DLD1 (cell line): ENCODE data around the gene ADH7.

Source experiments
- in situ Hi-C: cut with HindIII; loops from 2 replicates; pipeline ENCODE4 v1.10.0; 2017; ENCODE audit warnings: low sequenced_read_pairs

ADH7 gene

DNA sequence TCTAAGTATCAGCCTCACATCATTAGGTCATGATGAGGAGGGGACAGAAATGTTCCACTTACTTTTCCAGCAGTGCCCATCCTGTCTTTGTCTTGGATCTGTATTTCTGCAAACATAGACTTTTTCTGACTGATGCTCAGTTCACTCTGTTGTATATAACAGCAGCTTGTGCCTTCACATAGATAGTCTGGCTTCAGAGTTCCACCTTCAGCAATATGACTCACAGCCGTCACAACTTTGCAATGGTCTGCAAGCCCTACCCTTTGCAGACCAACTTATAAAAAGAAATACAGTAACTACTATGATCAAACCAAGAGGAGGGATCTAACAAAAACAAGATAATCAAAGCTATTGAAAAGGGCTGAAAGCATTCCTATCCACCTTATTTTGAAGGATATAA is at the start of gene ADH7:
ADH7 (minus strand) TSS at position 189 of the 400 bp plus-strand sequence; CDS start at position 80, 109 bp downstream.
- in situ Hi-C loops: no loop called here

GRCh38 chr4:99483636-99484035 is 48.5 kb upstream of the ADH7 start:
- in situ Hi-C loops: no loop called here

- in situ Hi-C loops: no loop called here
These were observed 38.0 kb upstream of the ADH7 start for GRCh38 chr4:99473131-99473530.

DNA sequence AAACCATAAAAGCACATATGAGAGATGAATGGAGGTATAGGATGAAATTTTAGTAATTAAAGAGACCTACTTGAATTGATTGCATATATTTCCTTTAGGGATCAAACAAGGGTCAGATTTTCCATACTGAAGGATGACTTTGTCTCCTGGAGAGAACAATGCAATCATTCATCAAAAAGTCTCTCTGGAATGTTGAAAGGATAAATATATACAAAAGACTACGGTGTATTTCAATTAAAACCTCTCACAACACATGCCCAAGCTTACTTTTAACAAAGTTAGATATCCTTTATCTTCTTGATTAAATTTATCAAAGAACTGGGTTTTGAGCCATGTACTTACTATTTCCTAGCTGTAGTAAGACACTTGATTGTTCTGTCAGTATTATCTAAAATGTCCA is 36.8 kb upstream of the ADH7 start:
- in situ Hi-C loops: no loop called here

GRCh38 chr4:99471349-99471748 is 36.2 kb upstream of the ADH7 start:
- in situ Hi-C loops: no loop called here

DNA sequence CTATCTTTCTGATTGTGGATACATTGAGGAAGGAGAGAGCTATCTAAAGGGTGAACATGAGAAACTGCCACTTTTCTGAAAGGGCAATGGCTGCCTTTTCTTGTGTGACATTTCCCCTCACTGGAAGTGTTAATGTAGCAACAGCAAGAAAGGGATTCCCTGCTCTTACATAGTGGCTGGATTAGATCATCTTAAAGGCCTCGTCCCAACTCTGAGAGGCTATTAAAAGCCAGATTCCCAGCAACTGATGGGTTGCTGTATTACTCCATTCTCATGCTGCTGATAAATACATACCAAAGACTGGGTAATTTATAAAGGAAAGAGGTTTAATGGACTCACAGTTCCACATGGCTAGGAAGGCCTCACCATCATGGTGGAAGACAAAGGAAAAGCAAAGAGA is 33.7 kb upstream of the ADH7 start:
- in situ Hi-C loops: no loop called here

- in situ Hi-C loops: no loop called here
These were observed 32.7 kb upstream of the ADH7 start for GRCh38 chr4:99467887-99468286.

DNA sequence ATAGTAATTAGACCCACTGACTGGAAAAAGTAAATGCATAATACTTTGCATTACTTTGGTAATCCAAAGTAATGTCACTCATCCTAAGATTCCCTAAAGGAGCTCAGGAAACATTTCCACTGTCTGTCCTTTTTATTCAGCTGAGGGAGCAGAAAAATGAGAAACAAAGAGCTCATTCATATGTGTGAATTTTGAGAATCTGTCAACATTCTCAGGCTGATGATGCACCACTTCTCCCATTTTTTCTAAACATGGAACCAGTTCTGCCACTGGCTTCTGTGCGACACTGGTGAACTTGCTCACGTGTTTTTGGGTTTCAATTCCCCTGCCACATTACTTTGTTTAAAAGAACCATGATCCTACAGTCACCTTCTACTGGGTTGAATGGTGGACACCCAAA is 28.4 kb upstream of the ADH7 start:
- in situ Hi-C loops: no loop called here

DNA sequence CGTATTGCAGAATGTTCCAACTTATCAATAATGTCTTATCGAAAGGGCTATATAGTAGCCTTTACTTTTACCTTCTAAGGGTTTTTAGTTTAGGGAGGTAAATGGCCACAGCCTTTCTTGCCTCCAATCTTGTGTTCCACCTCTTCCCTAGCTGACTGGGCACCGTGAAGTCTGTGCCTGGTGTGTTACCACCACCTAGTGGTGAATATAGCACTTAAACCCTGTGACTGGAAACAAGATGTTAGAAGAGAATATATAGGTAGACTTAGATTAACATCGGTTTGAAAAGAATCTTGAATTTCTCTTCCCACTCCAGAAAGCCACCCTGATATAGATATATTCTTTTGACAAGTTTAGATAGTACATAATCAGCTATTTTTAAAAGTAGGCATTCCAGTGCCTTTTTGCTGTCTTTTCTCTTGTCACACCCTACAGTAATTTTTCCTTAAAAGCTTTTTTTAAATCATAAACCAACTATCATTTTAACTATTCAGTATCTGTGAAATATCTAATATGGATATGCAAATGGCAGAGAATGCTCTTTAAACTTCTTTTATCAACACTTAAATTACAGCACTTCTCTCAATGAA is 27.8 kb upstream of the ADH7 start:
- in situ Hi-C loops: no loop called here

- in situ Hi-C loops: no loop called here
These were observed 26.7 kb upstream of the ADH7 start for GRCh38 chr4:99461623-99462401.

DNA sequence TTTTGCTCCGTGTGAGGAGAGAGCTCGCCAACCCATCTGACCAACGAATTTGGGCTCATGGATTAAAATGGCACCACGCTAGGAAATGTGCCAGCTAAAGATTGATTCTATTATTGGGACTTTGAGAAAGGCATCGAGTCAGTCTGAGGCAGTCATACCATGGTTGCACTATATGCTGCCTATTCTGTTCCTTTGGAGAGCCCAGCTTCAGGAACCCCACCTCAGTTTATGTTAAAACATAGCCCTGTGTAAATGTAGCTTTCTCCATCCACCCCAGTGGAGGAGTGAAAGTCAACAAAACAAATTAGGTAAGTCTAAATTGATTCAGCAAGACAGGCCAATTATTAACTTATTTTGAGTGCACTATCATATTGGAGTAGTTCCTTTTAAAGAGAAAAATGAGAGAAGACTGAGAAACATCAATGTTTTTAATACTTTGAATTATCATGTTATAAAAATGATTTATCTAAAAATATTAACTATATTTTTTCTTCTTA is 24.5 kb upstream of the ADH7 start:
- in situ Hi-C loops: no loop called here

DNA sequence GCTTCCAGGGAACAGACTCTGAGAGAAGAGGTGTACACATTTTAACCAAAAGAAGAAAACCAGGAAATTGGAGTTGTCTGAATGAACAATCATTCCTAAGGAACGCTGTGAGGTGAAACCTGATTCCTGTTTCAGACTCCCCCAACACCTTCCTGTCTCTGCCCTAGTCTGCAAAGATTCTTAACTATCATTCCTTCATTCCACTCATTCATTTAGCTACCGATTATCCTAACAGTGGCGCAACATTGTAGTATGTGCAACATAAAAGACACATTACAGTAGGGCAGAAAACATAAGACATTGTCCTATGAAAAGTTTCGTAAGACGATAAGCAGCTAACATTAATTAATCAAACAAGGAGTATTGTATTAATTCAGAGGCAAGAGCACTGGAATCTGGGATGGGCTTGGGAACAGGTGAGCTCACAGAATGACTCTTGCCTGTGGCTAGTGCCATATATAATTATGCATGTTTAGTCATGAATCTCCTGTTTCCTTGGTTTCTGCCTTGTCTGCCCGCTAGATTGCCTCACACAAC is 23.8 kb upstream of the ADH7 start:
- in situ Hi-C loops: no loop called here

- in situ Hi-C loops: no loop called here
These were observed 22.5 kb upstream of the ADH7 start for GRCh38 chr4:99457676-99458075.

DNA sequence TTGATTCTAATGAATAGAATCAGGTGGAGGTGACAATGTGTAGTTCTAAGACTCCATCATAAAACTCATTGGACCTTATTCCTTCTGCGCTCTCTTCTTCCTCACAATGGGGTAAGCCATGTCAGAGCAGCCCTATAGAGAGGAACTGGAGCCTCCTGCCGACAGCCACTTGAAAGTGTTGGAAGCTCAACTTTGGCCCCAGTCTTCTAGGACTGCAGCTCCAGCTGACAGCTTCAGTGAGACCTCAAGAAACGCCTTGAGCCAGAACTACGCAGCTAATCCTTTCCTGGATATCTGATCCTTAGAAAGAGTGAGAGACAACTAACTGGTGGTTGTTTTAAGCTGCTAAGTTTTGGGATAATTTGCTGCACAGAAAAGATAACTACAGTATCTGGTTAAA is 22.1 kb upstream of the ADH7 start:
- in situ Hi-C loops: no loop called here

DNA sequence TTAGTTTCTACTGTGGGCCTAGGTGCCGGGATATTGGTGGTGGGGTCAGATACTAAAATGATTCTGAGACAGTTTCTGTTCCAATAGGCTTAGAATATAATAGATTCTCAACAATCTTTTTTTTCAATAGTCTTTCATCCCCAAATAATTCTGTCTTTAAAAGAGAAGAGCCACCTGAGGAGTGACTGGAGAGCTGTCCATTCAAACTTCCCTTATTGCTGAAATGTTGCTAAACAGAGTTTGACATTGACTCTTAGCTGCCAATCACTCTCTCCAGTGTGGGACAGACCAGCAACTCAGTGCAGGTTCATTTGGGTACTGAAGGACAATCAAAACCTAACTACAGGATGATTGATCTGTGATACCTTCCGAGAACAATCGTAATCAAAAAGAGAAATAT is 12.4 kb upstream of the ADH7 start:
- in situ Hi-C loops: no loop called here

- in situ Hi-C loops: no loop called here
These were observed 11.9 kb upstream of the ADH7 start for GRCh38 chr4:99447079-99447478.

DNA sequence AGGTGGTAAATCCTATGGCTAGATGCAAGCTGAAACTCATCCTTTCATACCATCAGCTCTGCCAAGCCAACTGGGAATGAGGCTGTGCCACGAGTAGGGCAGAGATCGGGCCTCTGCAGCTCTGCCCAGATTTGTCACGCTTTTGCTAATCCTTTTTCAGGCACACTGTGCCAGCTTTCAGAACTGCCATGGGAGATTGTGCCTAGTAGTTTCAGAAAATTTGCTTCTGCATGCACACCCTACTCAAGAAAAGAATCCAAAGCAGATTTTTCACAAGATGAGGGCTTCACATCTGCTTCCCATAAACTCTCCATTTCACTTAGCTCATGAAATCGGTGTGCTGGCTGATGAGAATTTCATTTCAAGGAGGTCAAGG is 3.3 kb upstream of the ADH7 start:
- in situ Hi-C loops: no loop called here

GRCh38 chr4:99437723-99438404 is 2.7 kb upstream of the ADH7 start:
- in situ Hi-C loops: no loop called here

GRCh38 chr4:99436976-99437722 is 2.0 kb upstream of the ADH7 start:
- in situ Hi-C loops: no loop called here

- in situ Hi-C loops: no loop called here
These were observed 1.3 kb upstream of the ADH7 start for GRCh38 chr4:99436462-99436861.

- in situ Hi-C loops: no loop called here
These were observed 5.0 kb downstream of the ADH7 start for GRCh38 chr4:99430106-99430505.
